Nephron (organoid): ENCODE measurements around the gene AMBP.

Experiments used
- H3K27ac Mint-ChIP-seq, 3 experiments: 2 replicates each; pipeline ENCODE4 v1.8.0; 2020; ENCODE audit warnings: mixed read lengths in 3 of 3, mild to moderate bottlenecking in 2 of 3, moderate library complexity in 1 of 3
- H3K27me3 Mint-ChIP-seq: 2 replicates; pipeline ENCODE4 v1.8.0; 2021; ENCODE audit warnings: low read depth, mild to moderate bottlenecking, moderate library complexity, mixed read lengths
- H3K36me3 Mint-ChIP-seq: 2 replicates; pipeline ENCODE4 v1.8.0; 2020; ENCODE audit warnings: low read depth, mixed read lengths
- H3K4me1 Mint-ChIP-seq: 2 replicates; pipeline ENCODE4 v1.8.0; 2020; ENCODE audit warnings: mixed read lengths
- H3K4me3 Mint-ChIP-seq, 3 experiments: 2 replicates each; pipeline ENCODE4 v1.8.0; 2020; ENCODE audit warnings: mild to moderate bottlenecking in 3 of 3, mixed read lengths in 3 of 3, moderate library complexity in 2 of 3
- H3K9me3 Mint-ChIP-seq: 2 replicates; pipeline ENCODE4 v1.8.0; 2020; ENCODE audit warnings: mixed read lengths
- TF ChIP-seq, protein P1 (sequence below), 3 experiments: fragments of 200-600 bp; sonication (generic); IDR thresholded peaks; one replicate each; pipeline ENCODE4 v1.5.0; 2021; ENCODE audit warnings: antibody characterized with exemption in 3 of 3; ENCODE audit not compliant: unreplicated experiment in 3 of 3

AMBP gene

DNA sequence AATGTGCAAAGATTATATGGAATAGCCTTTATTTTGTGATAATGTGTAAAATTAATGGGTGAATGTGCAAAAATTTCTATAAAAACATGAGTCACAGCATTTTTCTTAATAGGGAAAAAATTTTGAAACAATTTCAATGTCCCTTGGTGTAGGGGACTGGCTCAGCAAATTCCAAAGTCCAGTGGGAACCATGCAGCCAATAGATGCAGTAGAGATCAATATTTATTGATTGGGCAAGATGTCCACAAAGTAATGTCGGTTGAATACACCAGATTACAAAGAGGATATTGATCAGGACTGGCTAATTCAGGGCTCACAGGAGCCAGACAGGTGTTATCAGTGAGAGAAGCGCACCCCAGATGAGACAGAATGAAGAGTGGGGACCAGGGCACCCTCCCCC lies 62.5 kb downstream of the AMBP start:
- no peak overlapping the region for H3K4me3 Mint-ChIP-seq
- H3K4me1 Mint-ChIP-seq: no peaks in the 10 kb centered on the region
- H3K36me3 Mint-ChIP-seq: peaks cover 92% of the 10 kb centered on the region
- peaks cover 28% of the 10 kb centered on the region for H3K9me3 Mint-ChIP-seq
- TF ChIP-seq, protein P1, sequence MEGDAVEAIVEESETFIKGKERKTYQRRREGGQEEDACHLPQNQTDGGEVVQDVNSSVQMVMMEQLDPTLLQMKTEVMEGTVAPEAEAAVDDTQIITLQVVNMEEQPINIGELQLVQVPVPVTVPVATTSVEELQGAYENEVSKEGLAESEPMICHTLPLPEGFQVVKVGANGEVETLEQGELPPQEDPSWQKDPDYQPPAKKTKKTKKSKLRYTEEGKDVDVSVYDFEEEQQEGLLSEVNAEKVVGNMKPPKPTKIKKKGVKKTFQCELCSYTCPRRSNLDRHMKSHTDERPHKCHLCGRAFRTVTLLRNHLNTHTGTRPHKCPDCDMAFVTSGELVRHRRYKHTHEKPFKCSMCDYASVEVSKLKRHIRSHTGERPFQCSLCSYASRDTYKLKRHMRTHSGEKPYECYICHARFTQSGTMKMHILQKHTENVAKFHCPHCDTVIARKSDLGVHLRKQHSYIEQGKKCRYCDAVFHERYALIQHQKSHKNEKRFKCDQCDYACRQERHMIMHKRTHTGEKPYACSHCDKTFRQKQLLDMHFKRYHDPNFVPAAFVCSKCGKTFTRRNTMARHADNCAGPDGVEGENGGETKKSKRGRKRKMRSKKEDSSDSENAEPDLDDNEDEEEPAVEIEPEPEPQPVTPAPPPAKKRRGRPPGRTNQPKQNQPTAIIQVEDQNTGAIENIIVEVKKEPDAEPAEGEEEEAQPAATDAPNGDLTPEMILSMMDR (IDR thresholded peaks at IDR 0.05; ENCODE audit: unreplicated experiment in 3 of 3): no peak
- H3K27ac Mint-ChIP-seq: no peak overlapping the region
- H3K27me3 Mint-ChIP-seq: no peaks in the 10 kb centered on the region

- no peak overlapping the region for H3K4me3 Mint-ChIP-seq
- peaks cover 18% of the 10 kb centered on the region for H3K9me3 Mint-ChIP-seq
- H3K4me1 Mint-ChIP-seq: no peaks in the 10 kb centered on the region
- no peak overlapping the region for H3K27ac Mint-ChIP-seq
- TF ChIP-seq, protein P1 (IDR thresholded peaks at IDR 0.05; ENCODE audit: unreplicated experiment in 3 of 3): no peak
- H3K27me3 Mint-ChIP-seq: no peaks in the 10 kb centered on the region
- peaks cover 91% of the 10 kb centered on the region for H3K36me3 Mint-ChIP-seq
These were observed 64.1 kb downstream of the AMBP start for GRCh38 chr9:114014044-114014443.

- Mint-ChIP-seq H3K27ac (no peak overlapping the region), H3K9me3 (peaks cover 15% of the 10 kb centered on the region), H3K4me1 (no peaks in the 10 kb centered on the region), H3K36me3 (peaks cover 91% of the 10 kb centered on the region), H3K27me3 (no peaks in the 10 kb centered on the region), H3K4me3 (no peak overlapping the region)
- TF ChIP-seq, protein P1 (IDR thresholded peaks at IDR 0.05; ENCODE audit: unreplicated experiment in 3 of 3): no peak
These were observed 66.0 kb downstream of the AMBP start for GRCh38 chr9:114012126-114012525.

GRCh38 chr9:114011313-114011712 lies 66.8 kb downstream of the AMBP start:
- Mint-ChIP-seq H3K27ac (no peak overlapping the region), H3K36me3 (peaks cover 90% of the 10 kb centered on the region), H3K4me1 (no peaks in the 10 kb centered on the region), H3K27me3 (no peaks in the 10 kb centered on the region), H3K9me3 (peaks cover 15% of the 10 kb centered on the region), H3K4me3 (no peak overlapping the region)
- TF ChIP-seq, protein P1 (IDR thresholded peaks at IDR 0.05; ENCODE audit: unreplicated experiment in 3 of 3): no peak
